Measurements from ENCODE around the gene ADARB1. TPM values are rescaled to one million over a fixed set of nuclear protein-coding genes. Genes with fewer than 3 reads are reported as not detected.

The ADARB1 gene
- total and polyA plus RNA-seq, 9 of the 15 experiments (the other 6 are each of a cell fraction or from before 2014, with no cell fraction given) = 6.7 to 16.0 (median 8.3) TPM

GRCh38 chr21:45067462-45068285 lies 6.7 kb upstream of the ADARB1 start (continued):
- TF ChIP-seq ZNF449 (CRISPR knock-in tag; IDR thresholded peaks at IDR 0.05) (peak; percentile 73), ZBTB1 (CRISPR knock-in tag; IDR thresholded peaks at IDR 0.05; ENCODE audit: borderline replicate concordance, low read depth) (peak; percentile 70; the same call in 1 of the 2 replicates), DNMT1 (IDR thresholded peaks at IDR 0.05) (no peak), MTA3 (IDR thresholded peaks at IDR 0.05; ENCODE audit: borderline replicate concordance) (peak; percentile 94), FOXM1 (IDR thresholded peaks at IDR 0.05; ENCODE audit: low read depth) (peak; percentile 93), FOXM1 (CRISPR knock-in tag; IDR thresholded peaks at IDR 0.05; ENCODE audit: low read depth) (no peak), GATA2 (CRISPR knock-in tag; IDR thresholded peaks at IDR 0.05) (peak; percentile 98), USF2 (CRISPR knock-in tag; IDR thresholded peaks at IDR 0.05) (no peak; the same call in 1 of the 2 replicates), SRSF9 (IDR thresholded peaks at IDR 0.05; ENCODE audit: borderline replicate concordance, low read depth, low read length) (no peak), ELF4 (CRISPR knock-in tag; IDR thresholded peaks at IDR 0.05) (0 out of 2 replicates have a peak, but pooled peaks have one; percentile 16), ZKSCAN1 (IDR thresholded peaks at IDR 0.05; ENCODE audit: low read depth, low read length) (peak; percentile 90), ZNF175 (CRISPR knock-in tag; IDR thresholded peaks at IDR 0.05; ENCODE audit: low read depth) (peak; percentile 96), RBM17 (IDR thresholded peaks at IDR 0.05; ENCODE audit: borderline replicate concordance, low read depth, low read length) (no peak), E2F6 (IDR thresholded peaks at IDR 0.05; ENCODE audit: borderline replicate concordance in 1 of 2, extremely low read depth in 1 of 2, insufficient read depth in 1 of 2, insufficient read length in 1 of 2, low read depth in 1 of 2, low read length in 1 of 2, poor library complexity in 1 of 2, severe bottlenecking in 1 of 2) (peak in 1 of 2 experiments; percentile 19), TCFL5 (CRISPR knock-in tag; conservative IDR thresholded peaks at IDR 0.05) (no peak), TEAD2 (tag; IDR thresholded peaks at IDR 0.05) (no peak), SIN3A (IDR thresholded peaks at IDR 0.05; ENCODE audit: borderline replicate concordance in 2 of 2, control insufficient read depth in 1 of 2, low read depth in 2 of 2, low read length in 2 of 2) (no peak), MCM2 (IDR thresholded peaks at IDR 0.05; ENCODE audit: low read depth) (no peak), THRB (CRISPR knock-in tag; conservative IDR thresholded peaks at IDR 0.05) (peak; percentile 73; the same call in 1 of the 2 replicates), CTBP1 (IDR thresholded peaks at IDR 0.05; ENCODE audit: borderline replicate concordance) (peak; percentile 96), ATF4 (CRISPR knock-in tag; IDR thresholded peaks at IDR 0.05) (peak; percentile 34; the same call in 1 of the 2 replicates)

Measured in K562 (cell line).